HS-5 (cell line): Measurements from ENCODE around the gene RGS12.

Experiments used
- DNase-seq: peaks from one replicate; pipeline ENCODE4 v3.0.0-alpha.2; 2012; ENCODE audit warnings: low read depth

The RGS12 gene

DNA sequence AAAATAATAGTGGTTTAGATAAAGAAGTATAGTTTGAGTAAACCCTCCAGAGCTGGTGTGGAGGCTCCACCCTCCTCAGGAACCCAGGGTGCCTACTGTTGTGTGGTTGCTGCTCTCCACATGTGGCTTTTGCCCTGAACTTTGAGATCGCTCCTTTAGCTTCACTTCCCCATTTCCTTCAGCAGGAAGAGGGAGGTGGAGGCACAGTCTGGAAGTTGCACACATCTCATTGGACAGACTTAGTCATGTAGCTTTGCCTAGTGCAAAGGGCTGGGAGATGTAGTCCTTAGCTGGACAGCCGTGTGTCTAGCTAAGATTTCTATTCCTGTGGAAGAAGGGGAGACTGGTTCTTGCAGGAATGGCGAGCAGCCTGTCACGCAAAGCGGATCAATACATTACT is 37.9 kb downstream of the RGS12 start:
- DNase-seq, result no peak

GRCh38 chr4:3331511-3332394 is 38.9 kb downstream of the RGS12 start:
- DNase-seq, result no peak

DNA sequence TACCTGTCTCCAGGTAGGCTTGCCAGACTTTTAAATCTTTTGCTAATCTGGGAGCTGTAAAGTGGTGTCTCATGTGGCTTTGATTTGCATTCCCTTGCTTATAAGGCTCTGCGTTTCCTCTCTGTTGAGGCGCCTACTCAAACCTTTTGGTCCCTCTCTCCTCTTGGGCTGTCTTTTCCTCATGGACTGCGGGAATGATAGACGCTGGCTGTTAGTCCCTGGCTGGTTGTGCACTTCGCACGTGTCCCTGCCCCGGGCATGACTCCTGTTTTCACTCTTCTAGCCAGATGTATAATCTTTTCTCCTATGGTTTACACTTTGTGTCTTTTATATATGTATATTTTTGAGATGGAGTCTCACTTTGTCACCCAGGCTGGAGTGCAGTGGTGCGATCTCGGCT is 39.7 kb downstream of the RGS12 start:
- DNase-seq, result no peak

DNA sequence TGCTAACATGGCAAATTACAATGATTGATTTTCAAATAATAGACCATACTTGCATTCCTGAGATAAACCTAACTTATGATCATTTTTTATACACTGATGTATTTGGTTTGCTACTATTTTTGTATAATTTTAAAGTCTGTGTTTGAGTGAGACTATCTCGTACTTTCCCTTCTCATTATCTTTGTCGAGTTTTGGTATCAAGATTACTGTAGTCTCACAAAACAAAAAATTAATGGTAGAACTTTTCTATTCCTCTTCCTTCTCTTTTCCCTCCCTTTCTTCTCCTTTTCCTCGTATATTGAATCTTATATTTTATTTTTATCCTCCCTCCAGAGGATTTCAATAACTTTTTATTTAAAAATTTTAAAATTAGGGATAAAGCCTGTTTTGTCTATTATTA is 41.5 kb downstream of the RGS12 start:
- DNase-seq, result no peak

DNA sequence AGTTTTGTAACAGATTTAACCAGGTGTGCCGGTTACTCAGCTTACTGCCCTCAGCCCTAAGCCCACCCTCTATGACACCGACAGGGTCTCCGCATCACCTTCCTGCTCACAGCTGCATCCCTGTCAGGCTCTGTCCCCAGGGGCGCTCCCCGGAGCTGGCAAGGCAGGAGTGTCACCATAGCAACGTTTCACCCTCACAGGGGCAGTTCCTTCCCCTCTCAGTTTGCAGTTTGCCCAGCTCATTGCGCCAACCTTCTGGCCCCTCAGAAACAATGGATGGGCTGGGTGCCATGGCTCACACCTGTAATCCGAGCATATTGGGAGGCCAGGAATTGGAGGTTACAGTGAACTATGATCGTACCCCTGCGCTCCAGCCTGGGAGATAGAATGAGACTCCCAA is 42.6 kb downstream of the RGS12 start:
- DNase-seq, result no peak

DNA sequence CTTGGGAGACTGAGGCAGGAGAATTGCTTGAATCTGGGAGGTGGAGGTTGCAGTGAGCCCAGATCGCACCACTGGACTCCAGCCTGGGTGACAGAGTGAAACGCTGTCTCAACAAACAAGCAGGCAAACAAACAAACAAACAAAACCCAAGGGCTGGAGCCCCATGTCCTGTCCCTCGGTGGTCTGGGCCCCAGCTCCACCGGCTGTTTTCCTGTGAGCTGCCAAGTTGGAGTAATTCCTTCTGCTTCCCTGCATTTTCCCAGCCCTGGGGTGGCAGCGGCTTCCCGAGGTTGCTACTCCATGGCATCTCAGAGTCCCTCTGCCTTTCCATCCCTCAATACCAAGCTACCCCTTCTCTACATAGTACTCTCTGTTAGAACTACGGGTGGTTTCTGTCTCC is 43.2 kb downstream of the RGS12 start:
- DNase-seq, result no peak

DNA sequence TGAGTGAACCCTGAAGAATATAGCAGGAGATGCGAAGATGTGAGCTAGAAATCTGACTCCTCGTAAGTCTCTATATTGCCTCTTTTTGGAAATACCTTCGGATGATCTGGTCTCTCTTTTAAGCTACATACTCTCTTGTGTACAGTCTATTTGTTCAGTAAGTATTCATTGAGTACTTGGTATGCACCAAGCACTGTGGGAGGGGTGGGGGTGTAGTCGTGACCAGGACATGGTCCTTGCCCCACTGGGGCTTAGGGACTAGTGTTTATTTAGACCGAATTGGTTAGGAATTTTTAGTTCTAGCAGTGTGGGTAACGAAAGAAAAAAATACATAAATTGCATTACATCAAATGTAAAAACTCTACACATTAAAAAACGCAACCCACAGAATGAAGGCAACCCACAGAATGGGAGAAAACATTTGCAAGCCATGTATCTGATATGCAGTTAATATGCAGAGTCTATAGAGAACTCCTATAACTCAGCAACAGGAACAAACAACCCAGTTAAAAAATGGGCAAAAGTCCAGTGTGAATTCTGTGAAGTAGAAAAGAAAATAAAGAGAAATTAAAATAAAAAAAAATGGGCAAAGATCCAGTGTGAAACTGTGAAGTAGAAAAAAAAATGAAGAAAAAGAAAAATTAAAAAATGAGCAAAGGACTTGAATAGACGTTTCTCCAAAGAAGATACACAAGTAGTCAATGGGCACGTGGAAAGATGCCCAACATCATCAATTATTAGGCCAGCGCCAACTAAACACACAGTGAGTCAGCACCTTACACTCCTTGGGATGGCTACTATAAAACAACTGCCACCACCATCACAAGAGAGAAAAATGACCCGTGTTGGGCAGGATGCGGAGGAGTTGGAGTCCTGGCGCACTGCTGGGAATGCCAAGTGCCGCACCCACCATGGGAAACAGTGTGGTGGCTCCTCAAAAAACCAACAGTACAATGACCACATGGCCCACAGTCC is 43.8 kb downstream of the RGS12 start:
- DNase-seq, result no peak

- no peak for DNase-seq
These were observed 44.5 kb downstream of the RGS12 start for GRCh38 chr4:3337357-3337732.

- no peak for DNase-seq
These were observed 45.0 kb downstream of the RGS12 start for GRCh38 chr4:3337811-3338210.

- no peak for DNase-seq
These were observed 45.6 kb downstream of the RGS12 start for GRCh38 chr4:3338321-3338838.

DNA sequence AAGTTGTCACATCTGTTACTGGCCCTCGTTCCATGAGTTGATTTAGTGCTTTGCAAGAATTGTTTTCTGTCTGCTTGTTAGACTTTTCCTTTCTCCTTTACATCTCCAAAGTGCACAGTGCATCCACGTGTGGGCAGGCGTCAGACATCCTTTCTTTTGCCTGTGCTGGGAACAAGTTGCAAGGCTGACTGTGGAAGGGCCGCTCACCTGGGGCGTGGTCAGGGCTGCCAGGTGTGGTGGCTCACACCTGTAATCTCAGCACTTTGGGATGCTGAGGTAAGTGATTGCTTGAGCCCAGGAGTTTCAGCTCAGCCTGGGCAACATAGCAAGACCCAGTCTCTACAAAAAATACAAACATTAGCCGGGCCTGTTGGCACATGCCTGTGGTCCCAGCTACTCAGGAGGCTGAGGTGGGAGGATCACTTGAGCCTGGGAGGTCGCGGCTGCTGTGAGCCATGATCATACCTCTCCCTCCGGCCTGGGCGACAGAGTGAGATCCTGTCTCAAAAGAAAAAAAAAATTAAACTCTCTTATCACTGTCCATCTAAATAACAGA is 46.2 kb downstream of the RGS12 start:
- no peak for DNase-seq

- no peak for DNase-seq
These were observed 46.8 kb downstream of the RGS12 start for GRCh38 chr4:3339577-3339976.

DNA sequence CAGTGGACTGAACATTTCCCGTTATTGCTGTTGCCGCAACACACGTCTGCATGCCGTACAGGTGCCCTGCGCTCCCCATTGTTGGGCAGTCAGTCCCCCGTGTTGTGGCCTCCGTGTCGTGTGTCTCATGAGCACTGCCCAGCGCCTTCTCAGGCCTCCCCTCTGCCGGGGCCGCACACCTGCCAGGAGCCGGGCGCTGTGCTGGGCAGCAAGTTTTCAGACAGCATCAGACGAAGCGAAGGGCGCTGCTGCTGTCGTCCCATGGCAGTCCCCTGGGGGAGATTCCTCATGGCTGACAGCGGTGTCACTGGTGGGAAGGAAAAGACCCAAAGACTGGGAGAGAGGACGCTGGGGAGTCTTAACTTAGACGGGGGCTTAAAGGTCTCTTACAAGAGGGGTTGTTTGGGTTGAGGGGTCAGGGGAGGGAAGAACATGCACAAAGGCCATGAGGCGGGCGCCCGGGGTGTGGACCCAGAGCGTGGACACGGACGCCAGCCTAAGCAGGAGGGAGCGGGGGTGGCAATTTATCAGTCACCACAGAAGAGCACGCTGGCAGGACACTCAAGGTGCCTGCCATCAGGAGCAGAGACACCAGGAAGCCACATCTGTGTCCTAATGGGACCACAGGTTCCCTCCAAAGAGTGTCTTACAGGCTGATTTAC is 47.3 kb downstream of the RGS12 start:
- DNase-seq, result no peak

GRCh38 chr4:3340700-3341083 is 47.9 kb downstream of the RGS12 start:
- DNase-seq, result no peak

- DNase-seq, result no peak
These were observed 48.9 kb downstream of the RGS12 start for GRCh38 chr4:3341760-3342159.

DNA sequence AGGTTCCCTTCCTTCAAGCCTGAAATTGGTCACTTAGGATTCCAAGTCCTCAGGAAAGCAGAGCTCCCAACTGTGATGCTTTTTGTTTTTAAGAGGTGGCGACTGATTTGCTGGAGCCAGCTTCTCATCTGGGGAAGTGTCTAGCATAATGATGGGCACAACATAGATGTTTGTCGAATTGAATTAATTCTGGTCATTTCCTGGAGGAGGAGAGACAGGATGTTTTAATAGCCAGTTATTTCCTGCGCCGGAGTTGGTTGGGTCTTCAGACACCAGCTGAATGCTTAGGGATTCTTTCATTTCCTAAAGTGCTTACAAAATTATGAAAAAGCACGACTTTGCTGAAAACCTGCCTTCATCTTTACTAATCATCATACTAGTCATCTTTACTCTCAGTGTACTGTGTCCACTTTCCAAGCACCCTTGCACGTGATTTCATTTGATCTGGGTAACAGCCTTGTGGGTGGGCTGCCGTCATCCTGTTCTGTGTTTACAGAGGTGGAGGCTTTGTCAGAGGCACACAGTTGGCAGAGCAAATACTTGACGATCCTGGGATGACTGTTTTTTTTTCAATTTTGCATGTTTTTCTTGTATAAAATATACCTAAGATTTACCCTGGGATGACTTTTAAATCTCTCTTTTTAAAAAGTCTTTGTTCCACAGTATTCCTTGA is 49.5 kb downstream of the RGS12 start:
- DNase-seq, result peak; percentile 28
